Transverse colon (tissue), 4 donors: ENCODE results near the gene TULP4. TPM values are rescaled to one million over a fixed set of nuclear protein-coding genes. Genes with fewer than 3 reads are reported as not detected.

Experiments
- DNase-seq: peaks from one replicate; pipeline ENCODE4 v3.0.0-alpha.2; 2019
- H3K27ac ChIP-seq, 4 donors: fragments of 200-600 bp; sonication (generic); 2 replicates each; pipeline ENCODE4 v1.5.1; 2016 to 2018; ENCODE audit warnings: inconsistent platforms in 4 of 4
- H3K27me3 ChIP-seq: fragments of 200-600 bp; sonication (generic); 2 replicates; pipeline ENCODE4 v1.5.1; 2017; ENCODE audit warnings: inconsistent platforms
- H3K36me3 ChIP-seq, 4 donors: fragments of 200-600 bp; sonication (generic); 2 replicates each; pipeline ENCODE4 v1.5.1; 2017 to 2019; ENCODE audit warnings: inconsistent platforms in 4 of 4
- H3K4me1 ChIP-seq, 4 donors: fragments of 200-600 bp; sonication (generic); 2 replicates each; pipeline ENCODE4 v1.5.1; 2017 to 2020; ENCODE audit warnings: inconsistent platforms in 4 of 4
- H3K4me3 ChIP-seq, 4 donors: fragments of 200-600 bp; sonication (generic); 1 replicate in 1 of 4; 2 replicates in 3 of 4; pipeline versions ENCODE4 v1.5.1 to v1.6.1; 2017 to 2019; ENCODE audit warnings: inconsistent platforms in 4 of 4
- H3K9me3 ChIP-seq, 2 donors: fragments of 200-600 bp; sonication (generic); 2 replicates each; pipeline ENCODE4 v1.5.1; 2017 to 2019; ENCODE audit warnings: inconsistent platforms in 2 of 2
- CTCF ChIP-seq, 5 experiments: fragments of 200-600 bp in 3 of 5; fragments of 450-650 bp in 2 of 5; sonication (generic) in 3 of 5; IDR thresholded peaks; 1 replicate in 2 of 5; 2 replicates in 3 of 5; pipeline ENCODE4 v1.5.1; 2016 to 2017; ENCODE audit warnings: antibody characterized with exemption in 5 of 5, inconsistent platforms in 3 of 5, mild to moderate bottlenecking in 2 of 5, moderate library complexity in 1 of 5
- EP300 ChIP-seq: sonication (generic); formaldehyde crosslinking; IDR thresholded peaks from one replicate; pipeline ENCODE4 v1.6.1; 2017; ENCODE audit warnings: antibody characterized with exemption, low read depth
- POLR2A ChIP-seq: fragments of 450-650 bp; IDR thresholded peaks from one replicate; pipeline ENCODE4 v1.6.1; 2016; ENCODE audit warnings: antibody characterized with exemption, mild to moderate bottlenecking, moderate library complexity
- POLR2AphosphoS5 ChIP-seq, 3 donors: sonication (generic); formaldehyde crosslinking; IDR thresholded peaks; one replicate each; pipeline ENCODE4 v1.6.1; 2016; ENCODE audit warnings: antibody characterized with exemption in 3 of 3
- WGBS, 2 donors: methylation state at CpG; one replicate each; pipeline ENCODE4 v1.1.5; 2018; ENCODE audit warnings: low coverage in 1 of 2; 5-methylcytosine and 5-hydroxymethylcytosine counted together
- in situ Hi-C, 4 donors: fragments of 200-750 bp; cut with MboI; loops; one replicate each; pipeline versions ENCODE4 v1.15.0 to v1.15.1; 2017; ENCODE audit warnings: low sequenced_read_pairs in 3 of 4, low pct_ligation_motif_present in 1 of 4, low pct_unique_long_range_greater_than_20kb in 1 of 4
- intact Hi-C: fragments of 100-400 bp; cut with DNase I; formaldehyde crosslinking; loops from one replicate; pipeline ENCODE4 v1.15.1; 2023; ENCODE audit warnings: low total_unique reads
- total RNA-seq, 4 donors: library from RNA; depleted of rRNA; stranded (reverse); fragments of >200 nt; gene quantifications; one replicate each; pipeline ENCODE4 v1.1.0, GENCODE V29; 2016

The TULP4 gene
- total RNA-seq, 4 donors from 2014 or later, result 53.9 to 138 (median 95.1) TPM

- WGBS, 2 donors, result 95 to 100% methylated on average over 1 to 16 of the region's 16 CpGs
- DNase-seq, result no peak
- Histone ChIP-seq H3K27ac (no peak overlapping the region), H3K9me3 (no peaks in the 10 kb centered on the region), H3K4me3 (no peak overlapping the region), H3K4me1 (peaks cover 0 to 9% (median 0%) of the 10 kb centered on the region in 4 donors), H3K27me3 (no peaks in the 10 kb centered on the region), H3K36me3 (no peaks in the 10 kb centered on the region)
- in situ Hi-C loops (no loop called here), intact Hi-C loops (no loop called here)
- TF ChIP-seq EP300, result no peak
- no peak for TF ChIP-seq CTCF (IDR thresholded peaks at IDR 0.05)
- no peak for TF ChIP-seq POLR2AphosphoS5 (IDR thresholded peaks at IDR 0.05)
Measured at GRCh38 chr6:158413028-158413427, 100.8 kb downstream of the TULP4 start.

GRCh38 chr6:158413814-158414565, 101.7 kb downstream of the TULP4 start:
- Histone ChIP-seq H3K4me1 (peaks cover 0 to 8% (median 0%) of the 10 kb centered on the region in 4 donors), H3K4me3 (no peak overlapping the region), H3K36me3 (no peaks in the 10 kb centered on the region), H3K9me3 (peaks cover 0 to under 1% of the 10 kb centered on the region in 2 donors), H3K27ac (no peak overlapping the region), H3K27me3 (no peaks in the 10 kb centered on the region)
- no peak for DNase-seq
- WGBS, 2 donors, result 99 to 100% methylated on average over 2 to 5 of the region's 5 CpGs
- TF ChIP-seq POLR2AphosphoS5 (IDR thresholded peaks at IDR 0.05), result no peak
- no peak for TF ChIP-seq POLR2A
- TF ChIP-seq CTCF (IDR thresholded peaks at IDR 0.05), result no peak
- no peak for TF ChIP-seq EP300
- intact Hi-C loops (no loop called here), in situ Hi-C loops (no loop called here)

GRCh38 chr6:158414851-158415262, 102.6 kb downstream of the TULP4 start:
- Histone ChIP-seq H3K36me3 (no peaks in the 10 kb centered on the region), H3K27ac (no peak overlapping the region), H3K9me3 (peaks cover 0 to 2% of the 10 kb centered on the region in 2 donors), H3K27me3 (no peaks in the 10 kb centered on the region), H3K4me3 (no peak overlapping the region), H3K4me1 (no peaks in the 10 kb centered on the region)
- DNase-seq, result no peak
- intact Hi-C loops (loop anchor here (5.0 kb wide), 1 partner anchor 507 kb away; no protein-coding TSS in a partner anchor), in situ Hi-C loops (no loop called here)
- no peak for TF ChIP-seq EP300
- no peak for TF ChIP-seq POLR2A
- TF ChIP-seq CTCF (IDR thresholded peaks at IDR 0.05), result no peak
- TF ChIP-seq POLR2AphosphoS5 (IDR thresholded peaks at IDR 0.05), result no peak
- WGBS, 2 donors, result 84 to 100% methylated on average over 4 to 5 of the region's 5 CpGs

- H3K4me1 ChIP-seq, result no peaks in the 10 kb centered on the region
- in situ Hi-C loops, result no loop called here
- H3K9me3 ChIP-seq, result peaks cover 0 to 2% of the 10 kb centered on the region in 2 donors
- no peaks in the 10 kb centered on the region for H3K27me3 ChIP-seq
- WGBS, 2 donors, result 80 to 89% methylated on average over 3 to 7 of the region's 7 CpGs
- no peak for DNase-seq
- TF ChIP-seq POLR2AphosphoS5 (IDR thresholded peaks at IDR 0.05), result no peak
- no peak for TF ChIP-seq CTCF (IDR thresholded peaks at IDR 0.05)
- TF ChIP-seq EP300, result no peak
- TF ChIP-seq POLR2A, result no peak
- H3K36me3 ChIP-seq, result no peaks in the 10 kb centered on the region
- H3K4me3 ChIP-seq, result no peak overlapping the region
- no peak overlapping the region for H3K27ac ChIP-seq
- intact Hi-C loops, result loop anchor here (5.0 kb wide), 1 partner anchor 507 kb away; no protein-coding TSS in a partner anchor
Measured at GRCh38 chr6:158415666-158416065, 103.4 kb downstream of the TULP4 start.
